ENCODE measurements around the gene YARS1.

The YARS1 gene

DNA sequence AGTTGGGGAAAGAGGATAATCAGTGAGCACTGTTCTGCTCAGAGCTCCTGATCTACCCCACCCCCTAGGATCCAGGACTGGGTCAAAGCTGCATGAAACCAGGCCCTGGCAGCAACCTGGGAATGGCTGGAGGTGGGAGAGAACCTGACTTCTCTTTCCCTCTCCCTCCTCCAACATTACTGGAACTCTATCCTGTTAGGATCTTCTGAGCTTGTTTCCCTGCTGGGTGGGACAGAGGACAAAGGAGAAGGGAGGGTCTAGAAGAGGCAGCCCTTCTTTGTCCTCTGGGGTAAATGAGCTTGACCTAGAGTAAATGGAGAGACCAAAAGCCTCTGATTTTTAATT is 42.7 kb downstream of the YARS1 start:
- Histone ChIP-seq H3K4me1 (ENCODE audit: control insufficient read depth, insufficient read depth, low read depth, low read length) (peaks cover 26% of the 10 kb centered on the region), H2BK15ac (ENCODE audit: low read depth, poor library complexity, severe bottlenecking) (no peak overlapping the region), H3K27me3 (ENCODE audit: control insufficient read depth in 1 of 2, insufficient read depth in 1 of 2, low read length in 2 of 2) (no peaks in the 10 kb centered on the region), H3K27ac (ENCODE audit: low read length, poor library complexity, severe bottlenecking) (peak overlapping the region; percentile 11), H3K14ac (ENCODE audit: low read length in 2 of 2) (no peak overlapping the region), H4K91ac (ENCODE audit: low read length) (no peak overlapping the region), H2AFZ (ENCODE audit: low read depth, low read length) (no peak overlapping the region), H3K18ac (ENCODE audit: low read depth in 1 of 2, low read length in 2 of 2) (no peak overlapping the region), H3K23ac (ENCODE audit: low read length in 2 of 2) (no peak overlapping the region), H2BK12ac (ENCODE audit: low read length in 2 of 2) (peak overlapping the region in 1 of 2 experiments; percentile 15), H3K4me3 (ENCODE audit: insufficient read depth in 1 of 2, low read depth in 1 of 2, low read length in 2 of 2) (no peak overlapping the region), H3K36me3 (ENCODE audit: control insufficient read depth in 1 of 2, insufficient read depth in 2 of 2, low read depth in 1 of 2, low read length in 2 of 2) (peaks cover 63 to 75% of the 10 kb centered on the region in 2 experiments), H3K4ac (ENCODE audit: low read depth in 1 of 2, low read length in 2 of 2) (no peak overlapping the region), H2BK120ac (ENCODE audit: low read depth, low read length) (no peak overlapping the region), H4K8ac (ENCODE audit: low read length) (no peak overlapping the region), H3K79me1 (replicated peaks; ENCODE audit: low read length, poor library complexity, severe bottlenecking) (peaks cover 10% of the 10 kb centered on the region), H3K9ac (ENCODE audit: low read length) (no peak overlapping the region), H2BK5ac (ENCODE audit: low read depth, low read length, poor library complexity, severe bottlenecking) (no peak overlapping the region), H2AK5ac (ENCODE audit: low read length, severe bottlenecking) (no peak overlapping the region), H3K4me2 (ENCODE audit: low read length, poor library complexity, severe bottlenecking) (no peak overlapping the region), H3K9me3 (ENCODE audit: control insufficient read depth, low read length) (no peaks in the 10 kb centered on the region)
- DNase-seq = no peak

- Histone ChIP-seq H3K4me2 (ENCODE audit: low read length, poor library complexity, severe bottlenecking) (no peak overlapping the region), H3K27ac (ENCODE audit: low read length, poor library complexity, severe bottlenecking) (no peak overlapping the region), H3K4me3 (ENCODE audit: insufficient read depth in 1 of 2, low read depth in 1 of 2, low read length in 2 of 2) (no peak overlapping the region), H2BK5ac (ENCODE audit: low read depth, low read length, poor library complexity, severe bottlenecking) (no peak overlapping the region), H3K18ac (ENCODE audit: low read depth in 1 of 2, low read length in 2 of 2) (no peak overlapping the region), H3K27me3 (ENCODE audit: control insufficient read depth in 1 of 2, insufficient read depth in 1 of 2, low read length in 2 of 2) (no peaks in the 10 kb centered on the region), H3K79me1 (replicated peaks; ENCODE audit: low read length, poor library complexity, severe bottlenecking) (peaks cover 10% of the 10 kb centered on the region), H4K8ac (ENCODE audit: low read length) (no peak overlapping the region), H2AFZ (ENCODE audit: low read depth, low read length) (no peak overlapping the region), H2BK12ac (ENCODE audit: low read length in 2 of 2) (no peak overlapping the region), H3K23ac (ENCODE audit: low read length in 2 of 2) (no peak overlapping the region), H2AK5ac (ENCODE audit: low read length, severe bottlenecking) (no peak overlapping the region), H3K14ac (ENCODE audit: low read length in 2 of 2) (no peak overlapping the region), H3K9ac (ENCODE audit: low read length) (no peak overlapping the region), H3K9me3 (ENCODE audit: control insufficient read depth, low read length) (no peaks in the 10 kb centered on the region), H3K4ac (ENCODE audit: low read depth in 1 of 2, low read length in 2 of 2) (no peak overlapping the region), H2BK15ac (ENCODE audit: low read depth, poor library complexity, severe bottlenecking) (no peak overlapping the region), H4K91ac (ENCODE audit: low read length) (no peak overlapping the region), H3K4me1 (ENCODE audit: control insufficient read depth, insufficient read depth, low read depth, low read length) (peaks cover 26% of the 10 kb centered on the region), H3K36me3 (ENCODE audit: control insufficient read depth in 1 of 2, insufficient read depth in 2 of 2, low read depth in 1 of 2, low read length in 2 of 2) (peaks cover 57 to 71% of the 10 kb centered on the region in 2 experiments), H2BK120ac (ENCODE audit: low read depth, low read length) (no peak overlapping the region)
- WGBS = 87% methylated on average over 5 of the region's 7 CpGs
- DNase-seq = no peak
Observed at GRCh38 chr1:32773764-32774463, 43.2 kb downstream of the YARS1 start.

- peak; percentile 72 for DNase-seq
- Histone ChIP-seq H2BK120ac (ENCODE audit: low read depth, low read length) (no peak overlapping the region), H2BK15ac (ENCODE audit: low read depth, poor library complexity, severe bottlenecking) (no peak overlapping the region), H3K18ac (ENCODE audit: low read depth in 1 of 2, low read length in 2 of 2) (no peak overlapping the region), H3K27ac (ENCODE audit: low read length, poor library complexity, severe bottlenecking) (no peak overlapping the region), H3K4ac (ENCODE audit: low read depth in 1 of 2, low read length in 2 of 2) (no peak overlapping the region), H3K4me2 (ENCODE audit: low read length, poor library complexity, severe bottlenecking) (no peak overlapping the region), H3K23ac (ENCODE audit: low read length in 2 of 2) (no peak overlapping the region), H2BK5ac (ENCODE audit: low read depth, low read length, poor library complexity, severe bottlenecking) (no peak overlapping the region), H2BK12ac (ENCODE audit: low read length in 2 of 2) (no peak overlapping the region), H3K4me3 (ENCODE audit: insufficient read depth in 1 of 2, low read depth in 1 of 2, low read length in 2 of 2) (no peak overlapping the region), H3K79me1 (replicated peaks; ENCODE audit: low read length, poor library complexity, severe bottlenecking) (peaks cover 13% of the 10 kb centered on the region), H4K91ac (ENCODE audit: low read length) (no peak overlapping the region), H3K27me3 (ENCODE audit: control insufficient read depth in 1 of 2, insufficient read depth in 1 of 2, low read length in 2 of 2) (no peaks in the 10 kb centered on the region), H2AFZ (ENCODE audit: low read depth, low read length) (no peak overlapping the region), H3K14ac (ENCODE audit: low read length in 2 of 2) (no peak overlapping the region), H2AK5ac (ENCODE audit: low read length, severe bottlenecking) (no peak overlapping the region), H3K4me1 (ENCODE audit: control insufficient read depth, insufficient read depth, low read depth, low read length) (peaks cover 28% of the 10 kb centered on the region), H3K36me3 (ENCODE audit: control insufficient read depth in 1 of 2, insufficient read depth in 2 of 2, low read depth in 1 of 2, low read length in 2 of 2) (peaks cover 54 to 70% of the 10 kb centered on the region in 2 experiments), H3K9me3 (ENCODE audit: control insufficient read depth, low read length) (no peaks in the 10 kb centered on the region), H3K9ac (ENCODE audit: low read length) (peak overlapping the region; percentile 19), H4K8ac (ENCODE audit: low read length) (no peak overlapping the region)
- WGBS = 47% methylated on average over 9 of the region's 9 CpGs
Observed at GRCh38 chr1:32773018-32773763, 44.0 kb downstream of the YARS1 start.

- no peak overlapping the region for H2AK5ac ChIP-seq (ENCODE audit: low read length, severe bottlenecking)
- H4K8ac ChIP-seq (ENCODE audit: low read length) = no peak overlapping the region
- no peak overlapping the region for H2BK120ac ChIP-seq (ENCODE audit: low read depth, low read length)
- H3K27ac ChIP-seq (ENCODE audit: low read length, poor library complexity, severe bottlenecking) = no peak overlapping the region
- H2BK15ac ChIP-seq (ENCODE audit: low read depth, poor library complexity, severe bottlenecking) = no peak overlapping the region
- no peak for DNase-seq
- no peaks in the 10 kb centered on the region for H3K9me3 ChIP-seq (ENCODE audit: control insufficient read depth, low read length)
- WGBS = 92% methylated on average over 8 of the region's 10 CpGs
- peaks cover 50 to 73% of the 10 kb centered on the region in 2 experiments for H3K36me3 ChIP-seq (ENCODE audit: control insufficient read depth in 1 of 2, insufficient read depth in 2 of 2, low read depth in 1 of 2, low read length in 2 of 2)
- no peak overlapping the region for H2BK12ac ChIP-seq (ENCODE audit: low read length in 2 of 2)
- H3K4me2 ChIP-seq (ENCODE audit: low read length, poor library complexity, severe bottlenecking) = no peak overlapping the region
- no peak overlapping the region for H3K4me3 ChIP-seq (ENCODE audit: insufficient read depth in 1 of 2, low read depth in 1 of 2, low read length in 2 of 2)
- no peak overlapping the region for H2AFZ ChIP-seq (ENCODE audit: low read depth, low read length)
- H3K79me1 ChIP-seq (replicated peaks; ENCODE audit: low read length, poor library complexity, severe bottlenecking) = peaks cover 16% of the 10 kb centered on the region
- H3K9ac ChIP-seq (ENCODE audit: low read length) = peak overlapping the region; percentile 19
- H3K14ac ChIP-seq (ENCODE audit: low read length in 2 of 2) = no peak overlapping the region
- no peak overlapping the region for H4K91ac ChIP-seq (ENCODE audit: low read length)
- no peak overlapping the region for H3K4ac ChIP-seq (ENCODE audit: low read depth in 1 of 2, low read length in 2 of 2)
- no peak overlapping the region for H2BK5ac ChIP-seq (ENCODE audit: low read depth, low read length, poor library complexity, severe bottlenecking)
- no peaks in the 10 kb centered on the region for H3K27me3 ChIP-seq (ENCODE audit: control insufficient read depth in 1 of 2, insufficient read depth in 1 of 2, low read length in 2 of 2)
- no peak overlapping the region for H3K18ac ChIP-seq (ENCODE audit: low read depth in 1 of 2, low read length in 2 of 2)
- no peak overlapping the region for H3K23ac ChIP-seq (ENCODE audit: low read length in 2 of 2)
- H3K4me1 ChIP-seq (ENCODE audit: control insufficient read depth, insufficient read depth, low read depth, low read length) = peaks cover 33% of the 10 kb centered on the region
Observed at GRCh38 chr1:32772281-32773017, 44.7 kb downstream of the YARS1 start.
